IPS-NIHi7 (cell line): ENCODE data around the gene SOS1.
"Not testable (repeated sequence)": the region's sequence is repeated elsewhere in the genome, so short reads cannot be mapped to it uniquely, and the experiment has no call there.

Experiments
- DNase-seq: peaks from one replicate; pipeline ENCODE4 v3.0.0; 2012; ENCODE audit warnings: mixed read lengths; ENCODE audit errors: extremely low spot score

The SOS1 gene

DNA sequence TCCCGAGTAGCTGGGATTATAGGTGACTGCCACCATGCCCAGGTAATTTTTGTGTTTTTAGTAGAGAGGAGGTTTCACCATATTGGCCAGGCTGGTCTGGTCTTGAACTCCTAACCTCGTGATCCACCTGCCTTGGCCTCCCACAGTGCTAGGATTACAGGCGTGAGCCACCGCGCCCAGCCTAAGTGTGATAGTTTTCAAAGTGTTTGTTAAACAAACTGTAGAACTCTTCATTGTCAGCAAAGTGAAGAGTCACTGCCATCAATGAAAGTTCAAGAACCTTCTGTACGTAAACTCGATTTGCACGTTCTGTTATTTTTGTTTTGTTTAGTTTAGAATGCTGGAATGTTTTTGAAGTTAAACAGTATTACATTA lies 18.0 kb upstream of the SOS1 start:
- DNase-seq: no peak

DNA sequence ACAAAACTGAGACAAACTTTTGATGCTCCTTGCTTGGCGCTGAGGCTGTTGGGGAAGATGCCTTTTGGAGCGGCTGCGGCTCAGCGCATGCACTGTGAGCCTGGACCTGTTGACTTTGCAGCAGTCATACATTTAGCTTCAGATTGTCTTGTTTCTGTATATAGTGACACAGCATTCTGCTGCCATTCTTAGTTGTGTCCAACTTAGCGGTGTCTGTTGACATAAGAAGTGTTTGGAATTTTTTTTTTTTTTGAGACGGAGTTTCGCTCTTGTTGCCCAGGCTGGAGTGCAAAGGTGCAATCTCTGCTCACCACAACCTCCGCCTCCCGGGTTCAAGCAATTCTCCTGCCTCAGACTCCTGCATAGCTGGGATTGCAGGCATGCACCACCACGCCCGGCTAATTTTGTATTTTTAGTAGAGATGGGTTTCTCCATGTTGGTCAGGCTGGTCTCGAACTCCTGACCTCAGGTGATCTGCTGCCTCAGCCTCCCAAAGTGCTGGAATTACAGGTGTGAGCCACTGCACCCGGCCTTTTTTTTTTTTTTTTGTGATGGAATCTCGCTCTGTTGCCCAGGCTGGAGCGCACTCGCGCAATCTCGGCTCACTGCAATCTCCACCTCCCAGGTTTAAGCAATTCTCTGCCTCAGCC lies 17.5 kb upstream of the SOS1 start:
- DNase-seq: not testable (repeated sequence)

DNA sequence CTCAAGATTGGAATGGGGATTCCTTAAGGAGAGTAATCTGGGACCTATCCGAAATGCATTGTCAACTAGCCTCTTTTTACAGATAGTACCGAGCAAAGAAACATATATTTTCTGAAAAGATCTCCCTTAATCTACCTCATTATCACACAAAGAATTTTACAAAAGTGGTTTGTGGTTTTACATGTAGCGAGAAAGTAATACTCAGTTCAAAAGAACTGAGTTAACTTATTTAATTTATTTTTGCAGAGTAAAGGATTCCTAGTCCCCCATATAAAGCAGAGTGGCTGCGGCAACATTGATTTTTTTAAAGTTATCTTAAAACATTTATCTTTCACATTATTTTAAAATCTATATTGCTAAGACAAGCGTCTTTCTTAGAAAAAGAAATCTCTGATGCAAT lies 15.9 kb upstream of the SOS1 start:
- DNase-seq: no peak

DNA sequence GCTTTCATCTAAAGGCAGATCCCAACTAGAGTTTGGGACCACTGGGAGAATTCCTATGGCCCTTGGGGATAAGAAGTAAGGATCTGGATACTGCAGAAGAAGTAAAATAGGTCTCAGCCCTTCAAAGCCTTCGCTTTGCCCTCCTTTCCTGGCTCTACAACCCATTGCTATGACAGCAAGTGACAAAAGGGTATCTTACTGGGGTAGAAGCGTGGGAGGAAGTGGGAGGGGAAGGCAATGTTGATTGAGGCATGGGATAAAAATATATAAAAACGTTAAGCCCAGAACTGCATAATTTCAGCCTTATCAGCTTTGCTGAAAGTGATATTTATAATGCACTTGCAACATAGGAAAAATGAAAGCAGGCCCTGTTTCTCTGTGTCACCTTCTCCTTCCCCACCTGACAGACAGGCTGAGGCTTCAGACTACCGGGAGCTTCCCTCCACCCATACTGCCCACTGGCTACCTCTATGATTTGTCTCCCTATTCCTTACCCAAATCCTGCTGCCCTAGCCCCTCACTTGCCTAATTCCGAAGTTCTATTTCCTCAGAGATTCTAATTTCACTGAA lies 14.9 kb upstream of the SOS1 start:
- DNase-seq: no peak

DNA sequence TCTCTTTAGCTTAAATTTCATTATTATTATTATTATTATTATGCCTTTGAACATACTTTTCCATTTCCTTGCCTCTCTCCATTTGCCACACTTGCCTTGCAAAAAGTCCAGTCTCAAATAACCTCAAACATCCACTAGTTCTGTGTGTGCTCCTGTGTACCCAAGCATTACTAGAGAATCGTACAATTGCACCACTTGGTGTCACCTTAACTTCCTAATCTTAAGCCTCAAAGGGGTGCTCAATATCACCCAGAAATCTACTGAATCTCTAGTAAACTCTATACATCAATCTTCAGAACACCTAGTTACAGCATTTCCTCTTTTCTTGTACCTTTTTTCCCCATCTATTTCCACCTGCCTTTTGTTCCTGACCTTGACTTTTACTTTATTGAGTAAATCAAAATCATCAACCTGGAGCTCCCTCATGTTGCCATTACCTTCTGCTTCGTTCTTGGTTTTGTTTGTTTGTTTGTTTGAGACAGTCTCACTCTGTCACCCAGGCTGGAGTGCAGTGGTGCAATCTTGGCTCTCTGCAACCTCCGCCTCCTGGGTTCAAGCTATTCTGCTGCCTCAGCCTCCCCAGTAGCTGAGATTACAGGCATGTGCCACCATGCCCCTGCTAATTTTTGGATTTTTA lies 12.5 kb upstream of the SOS1 start:
- DNase-seq: no peak

DNA sequence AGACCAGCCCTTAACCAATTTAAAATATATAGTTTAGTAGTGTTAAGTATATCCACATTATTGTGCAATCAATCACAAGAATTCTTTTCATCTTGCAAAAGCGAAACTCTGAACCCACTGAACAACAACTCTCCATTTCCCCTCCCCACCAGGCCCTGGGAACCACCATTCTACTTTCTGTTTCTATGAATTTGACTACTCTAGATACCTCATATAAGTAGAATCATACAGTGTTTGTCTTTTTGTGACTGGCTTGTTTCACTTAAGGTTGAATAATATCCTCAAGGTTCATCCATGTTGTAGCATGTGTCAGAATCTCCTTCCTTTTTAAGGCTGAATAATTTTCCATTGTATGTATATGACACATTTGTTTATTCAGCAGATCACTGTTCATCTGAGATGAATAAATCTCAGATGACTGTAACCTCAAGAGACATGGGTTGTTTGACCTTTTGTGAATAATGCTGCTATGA lies 8.1 kb upstream of the SOS1 start:
- no peak for DNase-seq

DNA sequence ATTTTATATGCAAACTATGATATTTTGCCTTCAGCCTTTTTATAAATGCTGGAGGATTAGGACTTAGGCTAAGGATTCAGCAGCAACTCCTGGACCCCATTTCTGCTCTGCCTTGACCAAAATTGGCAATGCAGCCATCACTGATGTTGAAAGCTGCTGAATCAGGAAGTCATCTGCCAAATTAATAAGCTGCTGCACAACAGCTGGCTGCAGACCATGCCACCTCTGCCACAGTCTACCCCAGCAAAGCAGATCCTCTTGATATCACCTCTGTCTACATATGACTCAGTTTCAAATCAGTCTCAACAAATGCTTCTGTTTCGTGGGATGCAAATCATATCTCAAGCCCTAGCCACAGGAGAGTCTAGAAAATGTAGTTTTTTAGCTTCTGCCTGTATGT lies 7.1 kb upstream of the SOS1 start:
- no peak for DNase-seq

DNA sequence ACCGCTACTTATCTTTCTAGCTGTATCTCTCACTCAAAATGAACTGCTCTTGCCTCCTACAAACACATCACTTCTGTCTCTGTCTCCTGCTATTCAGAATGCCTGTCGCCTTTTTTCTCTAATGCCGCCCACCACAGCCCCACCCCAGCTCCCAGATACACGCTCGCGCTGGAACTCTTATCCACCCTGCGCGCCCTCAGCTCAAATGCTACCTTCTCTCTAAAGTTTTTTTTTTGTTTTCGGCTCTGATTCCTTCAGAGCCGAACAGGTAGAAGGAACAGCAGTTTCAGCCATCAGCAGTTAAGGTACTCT lies 3.9 kb upstream of the SOS1 start:
- no peak for DNase-seq

DNA sequence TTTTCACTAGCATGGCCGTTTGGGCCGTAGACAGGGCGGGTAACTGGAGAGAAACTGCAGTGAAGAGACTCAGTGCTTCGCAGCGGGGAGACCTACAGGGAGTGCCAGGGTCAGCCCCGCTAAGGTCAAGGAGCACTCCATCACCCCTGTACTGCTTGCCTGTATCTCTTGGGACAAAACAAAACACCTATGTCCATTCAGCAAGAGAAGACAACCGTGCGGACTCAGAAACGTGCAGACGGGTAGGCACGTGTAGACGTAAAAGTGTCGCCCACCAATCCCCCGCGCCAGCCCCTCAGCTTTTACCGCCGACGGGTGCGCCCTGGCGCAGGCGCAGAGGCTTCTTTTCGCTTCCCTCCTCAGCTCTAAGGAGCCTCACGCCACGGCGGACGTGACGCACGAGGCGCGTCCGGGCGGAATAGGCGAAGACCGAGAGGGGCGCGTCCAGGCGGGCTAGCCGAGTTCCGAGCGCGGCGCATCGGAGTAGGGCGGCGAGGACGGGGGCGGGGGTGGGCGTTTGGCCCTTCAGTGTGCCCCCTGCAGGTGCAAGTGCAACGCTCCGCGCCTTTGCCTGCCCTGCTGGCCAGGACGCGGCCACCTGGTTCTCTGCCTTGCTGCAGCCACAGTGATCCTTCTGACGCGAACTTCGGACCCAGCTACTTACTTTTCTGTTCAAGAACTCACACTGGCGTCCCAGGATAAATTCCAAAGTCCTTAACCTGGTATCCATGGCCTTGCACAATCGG lies 3.3 kb upstream of the SOS1 start:
- peak; percentile 93 for DNase-seq

DNA sequence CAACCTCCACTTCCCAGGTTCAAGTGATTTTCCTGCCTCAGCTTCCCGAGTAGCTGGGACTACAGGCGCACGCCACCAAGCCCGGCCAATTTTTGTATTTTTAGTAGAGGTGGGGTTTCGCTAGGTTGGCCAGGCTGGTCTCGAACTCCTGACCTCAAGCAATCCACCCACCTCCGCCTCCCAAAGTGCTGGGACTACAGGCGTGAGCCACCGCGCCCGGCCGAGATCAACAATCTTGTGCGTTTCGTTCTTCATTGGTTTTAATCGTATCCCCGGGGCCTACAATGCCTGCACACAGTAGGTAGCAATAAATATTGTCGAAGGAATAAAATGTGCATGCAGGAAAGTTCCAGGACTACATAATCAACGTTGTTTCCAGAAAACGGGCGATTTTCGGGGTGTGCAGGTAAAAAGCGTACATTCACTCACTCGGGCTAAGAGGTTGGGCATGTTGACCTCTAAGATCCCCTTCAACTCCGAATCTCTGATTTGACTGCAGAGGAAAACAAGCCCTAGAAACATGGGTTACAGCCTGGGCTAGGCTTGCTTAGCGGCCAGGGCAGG lies 2.7 kb upstream of the SOS1 start:
- no peak for DNase-seq

DNA sequence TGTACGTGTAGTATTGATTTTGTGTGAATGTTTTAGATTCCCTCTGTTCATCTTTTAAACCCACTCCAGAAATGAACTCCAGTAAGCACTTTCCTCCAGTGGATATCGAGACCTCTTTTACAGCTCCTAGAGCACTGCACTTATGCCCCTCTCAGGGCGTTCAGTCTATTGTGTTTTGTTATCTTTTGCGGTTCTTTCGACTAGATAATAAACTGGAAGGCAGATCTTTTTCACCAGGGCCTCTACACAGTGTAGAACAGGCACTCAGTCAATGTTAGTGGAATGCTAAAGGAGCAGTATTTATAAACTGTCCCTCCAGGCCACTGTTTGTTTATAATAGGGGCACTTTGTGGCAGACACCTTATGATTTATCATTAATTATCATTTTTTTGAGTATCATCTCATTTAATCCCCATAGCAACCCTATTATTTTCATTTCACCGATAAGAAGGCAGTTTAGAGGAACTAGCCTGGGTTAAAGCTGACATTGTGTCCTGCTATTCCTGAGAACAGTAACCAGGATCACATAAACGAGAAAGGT lies 742 bp upstream of the SOS1 start:
- no peak for DNase-seq

DNA sequence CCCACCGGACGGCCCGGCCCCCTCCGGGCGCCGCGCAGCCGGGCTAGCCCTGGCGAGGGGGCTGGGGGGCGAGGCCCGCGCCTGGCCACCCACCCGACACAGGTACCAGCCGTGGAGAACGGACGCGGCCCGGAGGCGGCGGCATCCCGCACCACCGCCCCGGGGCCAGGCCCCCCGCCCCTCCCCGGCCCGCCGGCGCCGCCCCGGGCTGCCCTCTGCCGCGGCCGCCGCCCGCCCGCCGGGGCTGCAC lies 405 bp downstream of the SOS1 start:
- no peak for DNase-seq

DNA sequence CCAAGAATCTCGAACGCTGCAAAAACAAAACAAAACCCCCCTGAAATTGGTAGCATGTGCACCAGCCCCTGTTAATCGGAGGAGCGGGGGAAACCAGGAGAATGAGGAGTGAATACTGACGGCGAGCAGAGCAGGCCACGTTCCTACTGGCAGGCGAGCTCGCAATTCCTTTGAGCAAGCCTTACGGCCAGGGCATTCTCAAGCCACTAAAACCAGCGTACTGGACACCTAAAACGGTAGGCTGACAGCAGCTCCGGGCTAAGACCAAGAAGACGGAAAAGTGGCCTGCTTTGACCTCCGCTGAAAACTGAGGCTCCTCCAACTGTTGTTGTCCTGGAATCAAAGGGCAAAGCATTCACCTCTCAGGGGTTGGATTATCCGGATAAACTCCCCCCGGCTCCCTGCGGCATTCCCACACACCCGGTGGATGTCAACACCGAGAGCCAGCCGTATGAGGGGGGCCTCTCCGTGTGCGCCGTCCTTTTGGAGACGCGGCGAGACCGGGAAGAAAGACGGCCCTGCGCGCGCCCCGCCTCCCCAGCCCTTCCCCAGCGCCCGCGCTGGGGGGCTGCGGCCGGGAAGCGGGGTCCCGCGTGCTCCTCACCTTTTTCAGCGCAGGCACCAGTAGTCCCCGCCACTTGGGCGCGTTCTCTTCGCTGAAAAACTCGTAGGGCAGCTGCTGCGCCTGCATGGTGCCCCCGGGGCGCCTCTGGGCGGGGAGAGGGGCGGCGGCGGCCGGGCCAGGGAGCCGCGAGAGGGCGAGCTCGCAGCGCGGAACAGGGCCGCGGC lies 925 bp downstream of the SOS1 start:
- peak; percentile 71 for DNase-seq

DNA sequence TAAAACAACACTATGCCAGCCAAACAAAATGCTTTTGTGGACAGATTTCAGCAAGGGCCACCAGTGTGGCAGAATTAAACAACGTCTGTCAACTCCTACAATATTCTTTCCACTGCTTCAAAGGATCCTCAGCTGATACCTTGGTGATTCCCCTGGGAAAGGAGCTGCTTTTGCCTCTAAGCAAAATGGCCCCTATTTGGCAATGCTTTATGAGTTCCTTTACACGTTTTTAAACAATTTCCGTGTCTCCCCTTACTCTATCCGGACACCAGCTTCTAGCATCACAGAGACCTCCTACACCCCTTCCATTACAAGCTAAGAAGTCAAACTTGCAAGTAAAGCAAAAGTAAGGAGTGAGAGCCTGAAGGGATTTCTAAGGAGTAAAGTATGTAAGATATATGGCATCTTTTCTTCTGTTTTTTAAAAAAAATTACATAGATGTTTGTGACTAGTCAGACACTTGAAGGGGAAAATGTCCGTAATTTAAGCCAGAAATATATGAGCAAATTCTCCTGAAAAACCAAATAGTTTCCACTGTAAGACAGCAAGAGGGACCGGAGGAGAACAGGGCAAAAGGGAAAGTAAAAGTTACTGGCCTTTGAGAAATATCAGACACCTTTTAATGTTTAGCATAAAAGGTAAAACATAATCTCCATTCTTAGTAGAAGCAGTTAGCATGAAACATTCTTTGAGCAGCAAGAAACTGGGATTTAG lies 1.9 kb downstream of the SOS1 start:
- no peak for DNase-seq

DNA sequence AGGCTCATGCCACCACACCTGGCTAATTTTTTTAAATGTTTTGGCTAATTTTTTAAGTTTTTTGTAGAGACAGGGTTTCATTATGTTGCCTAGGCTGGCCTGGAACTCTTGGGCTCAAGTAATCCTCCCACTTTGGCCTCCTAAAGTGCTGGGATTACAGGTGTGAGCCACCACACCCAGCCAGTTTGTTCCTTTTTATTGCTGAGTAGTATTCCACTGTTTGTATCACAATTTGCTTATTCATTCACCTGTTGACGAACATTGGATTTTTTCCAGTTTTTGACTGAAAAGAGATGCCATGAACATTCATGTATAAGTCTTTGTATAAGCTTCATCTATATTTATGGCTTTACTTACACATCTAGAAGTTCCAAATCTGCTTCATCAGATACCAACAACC lies 5.3 kb downstream of the SOS1 start:
- DNase-seq: no peak

DNA sequence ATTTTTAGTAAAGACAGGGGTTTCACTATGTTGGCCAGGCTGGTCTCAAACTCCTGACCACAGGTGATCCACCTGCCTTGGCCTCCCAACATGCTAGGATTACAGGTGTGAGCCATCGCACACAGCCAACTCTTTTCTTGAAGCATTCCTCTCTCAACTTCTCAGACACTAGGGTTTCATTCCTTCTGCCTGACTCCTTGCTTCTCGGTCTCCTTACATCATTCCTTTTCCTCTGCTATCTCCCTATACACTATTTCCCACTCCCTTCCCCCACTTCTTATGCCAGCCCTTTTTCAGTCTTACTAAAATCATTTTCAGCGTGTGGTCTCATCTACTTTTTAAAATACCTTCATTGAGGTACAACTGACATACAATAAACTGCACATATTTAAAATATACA lies 6.1 kb downstream of the SOS1 start:
- DNase-seq: no peak

DNA sequence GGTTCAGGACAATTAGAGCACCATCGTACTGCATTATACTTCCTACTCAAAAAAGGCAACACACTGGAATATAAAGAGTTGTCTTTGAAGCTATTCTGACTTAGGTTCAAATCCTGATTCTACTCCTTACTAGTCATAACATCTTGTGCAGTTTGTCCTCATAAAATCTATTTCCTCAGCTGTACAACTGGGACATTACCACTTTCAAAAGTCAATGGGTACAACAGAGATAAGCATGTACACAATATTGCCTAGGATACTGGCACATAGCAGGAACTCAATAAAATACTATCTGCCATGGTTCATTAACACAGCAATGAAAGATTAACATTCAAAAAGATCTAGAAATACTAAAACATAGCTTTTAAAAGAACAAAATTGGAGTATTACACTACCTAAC lies 11.3 kb downstream of the SOS1 start:
- DNase-seq: no peak

DNA sequence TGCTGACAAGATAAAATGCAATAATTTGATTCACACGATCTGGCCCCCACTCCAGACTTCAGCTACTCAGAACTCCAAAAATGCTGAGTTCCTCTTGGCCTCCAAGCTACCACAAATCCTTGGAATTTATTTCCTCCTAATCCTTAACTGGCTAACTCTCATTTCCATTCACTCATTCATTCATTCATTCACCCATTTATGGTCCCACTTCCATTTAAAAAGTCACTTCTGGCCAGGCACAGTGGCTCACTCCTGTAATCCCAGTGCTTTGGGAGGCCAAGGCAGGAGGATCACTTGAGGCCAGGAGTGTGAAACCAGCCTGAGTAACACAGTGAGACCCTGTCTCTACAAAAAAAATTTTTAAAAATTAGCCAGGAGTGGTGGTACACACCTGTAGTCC lies 12.5 kb downstream of the SOS1 start:
- no peak for DNase-seq

DNA sequence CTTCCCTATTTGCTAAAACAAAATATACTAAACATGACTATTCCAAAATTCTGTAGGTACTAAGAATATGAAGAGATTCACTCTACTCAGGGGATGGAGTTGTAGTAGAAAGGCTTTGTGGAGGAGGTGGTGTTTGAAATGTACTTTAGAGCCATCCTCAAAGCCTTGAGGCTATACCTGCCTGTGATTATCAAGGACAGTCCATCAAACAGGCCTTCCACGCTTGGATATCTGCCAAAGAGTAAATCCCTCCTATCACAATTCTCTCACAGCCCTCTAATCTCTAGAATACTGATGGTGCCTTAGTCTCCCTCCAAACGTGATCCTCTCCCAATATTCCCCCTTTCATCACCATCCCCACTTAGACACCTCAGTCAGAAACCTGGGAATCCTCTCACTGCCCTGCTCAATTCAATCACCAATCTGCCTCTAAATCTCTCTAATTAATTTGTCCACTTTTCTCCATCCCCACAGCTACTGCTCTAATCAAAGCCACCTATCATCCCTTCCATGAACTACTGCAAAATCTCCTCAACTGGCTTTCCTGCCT lies 13.1 kb downstream of the SOS1 start:
- no peak for DNase-seq

DNA sequence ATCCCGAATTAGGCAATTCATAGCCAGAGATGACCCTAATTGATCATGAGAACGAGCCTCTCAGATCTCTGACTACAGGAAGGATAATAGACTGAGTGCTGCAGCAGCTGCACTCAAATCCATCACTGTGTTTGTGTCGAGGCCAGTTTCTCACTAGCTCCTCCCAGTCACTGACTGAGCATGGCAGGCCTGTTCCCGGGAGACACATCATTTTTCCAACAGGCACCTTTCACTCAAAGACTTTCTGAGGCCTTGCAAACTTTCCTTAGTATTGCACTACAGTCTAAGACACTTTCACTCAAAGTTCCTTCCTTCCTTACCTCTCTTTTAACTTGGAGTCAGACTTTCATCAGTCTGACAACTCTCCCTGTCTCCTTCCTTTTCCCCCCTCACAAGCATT lies 13.7 kb downstream of the SOS1 start:
- peak; percentile 26 for DNase-seq
